CD1c-positive myeloid dendritic cell (primary cell): ENCODE data around the gene SDCBP2.

Source experiments
- DNase-seq: peaks from one replicate; pipeline ENCODE4 v3.0.0-alpha.2; 2016; ENCODE audit errors: extremely low spot score

Gene SDCBP2

GRCh38 chr20:1297486-1297885 lies 31.5 kb downstream of the SDCBP2 start:
- DNase-seq: no peak

- no peak for DNase-seq
Observed at GRCh38 chr20:1296922-1297321, 32.0 kb downstream of the SDCBP2 start.

- DNase-seq: no peak
Observed at GRCh38 chr20:1296117-1296610, 32.8 kb downstream of the SDCBP2 start.

- DNase-seq: no peak
Observed at GRCh38 chr20:1295276-1295930, 33.5 kb downstream of the SDCBP2 start.

- DNase-seq: no peak
Observed at GRCh38 chr20:1294497-1294896, 34.4 kb downstream of the SDCBP2 start.

GRCh38 chr20:1293641-1294379 lies 35.1 kb downstream of the SDCBP2 start:
- DNase-seq: no peak

GRCh38 chr20:1292620-1293019 lies 36.3 kb downstream of the SDCBP2 start:
- no peak for DNase-seq

GRCh38 chr20:1291191-1291741 lies 37.7 kb downstream of the SDCBP2 start:
- no peak for DNase-seq

GRCh38 chr20:1287787-1288569 lies 41.0 kb downstream of the SDCBP2 start:
- DNase-seq: no peak

GRCh38 chr20:1287306-1287705 lies 41.6 kb downstream of the SDCBP2 start:
- no peak for DNase-seq

GRCh38 chr20:1286267-1287024 lies 42.5 kb downstream of the SDCBP2 start:
- no peak for DNase-seq

- no peak for DNase-seq
Observed at GRCh38 chr20:1283522-1284510, 45.1 kb downstream of the SDCBP2 start.

GRCh38 chr20:1282966-1283365 lies 46.0 kb downstream of the SDCBP2 start:
- no peak for DNase-seq

GRCh38 chr20:1281279-1282057 lies 47.5 kb downstream of the SDCBP2 start:
- DNase-seq: no peak

GRCh38 chr20:1280195-1281102 lies 48.5 kb downstream of the SDCBP2 start:
- no peak for DNase-seq

GRCh38 chr20:1278993-1279392 lies 49.9 kb downstream of the SDCBP2 start:
- DNase-seq: no peak

GRCh38 chr20:1277529-1278322 lies 51.2 kb downstream of the SDCBP2 start:
- no peak for DNase-seq

GRCh38 chr20:1275919-1276318 lies 53.0 kb downstream of the SDCBP2 start:
- DNase-seq: no peak
